ENCODE measurements around the gene COL8A1.

GRCh38 chr3:99662838-99663570 lies 24.6 kb downstream of the COL8A1 start:
- no peak for TF ChIP-seq FOXK2 (IDR thresholded peaks at IDR 0.05)
- TF ChIP-seq ZNF384 (IDR thresholded peaks at IDR 0.05), result no peak
- TF ChIP-seq BHLHE40 (IDR thresholded peaks at IDR 0.05; ENCODE audit: borderline replicate concordance), result no peak
- no peak for TF ChIP-seq SP1 (IDR thresholded peaks at IDR 0.05)
- no peak for TF ChIP-seq FOXM1 (IDR thresholded peaks at IDR 0.05; ENCODE audit: borderline replicate concordance)
- TF ChIP-seq SUZ12 (IDR thresholded peaks at IDR 0.05), result no peak
- TF ChIP-seq TARDBP (IDR thresholded peaks at IDR 0.05), result no peak
